ENCODE results near the gene BABAM1.

- TF ChIP-seq USF2 (IDR thresholded peaks at IDR 0.05; ENCODE audit: low read depth, low read length), result no peak
- TF ChIP-seq POLR2A (IDR thresholded peaks at IDR 0.05; ENCODE audit: low read depth, low read length), result no peak
- no peak for TF ChIP-seq MXI1 (IDR thresholded peaks at IDR 0.05; ENCODE audit: borderline replicate concordance, low read depth, low read length)
- no peak for TF ChIP-seq NFE2L2 (IDR thresholded peaks at IDR 0.05; ENCODE audit: low read depth, low read length)
- TF ChIP-seq CTCF (conservative IDR thresholded peaks at IDR 0.05; ENCODE audit: low read depth, low read length), result no peak
- TF ChIP-seq SMC3 (IDR thresholded peaks at IDR 0.05; ENCODE audit: low read depth, low read length), result no peak
- TF ChIP-seq FOS (IDR thresholded peaks at IDR 0.05; ENCODE audit: low read depth, low read length), result no peak
Measured at GRCh38 chr19:17309965-17310461, 42.8 kb downstream of the BABAM1 start.
